Right renal cortex interstitium (tissue), 3 donors: Measurements from ENCODE around the gene PLCG2. TPM values are rescaled to one million over a fixed set of nuclear protein-coding genes. Genes with fewer than 3 reads are reported as not detected.
"Not testable (repeated sequence)": the region's sequence is repeated elsewhere in the genome, so short reads cannot be mapped to it uniquely, and the experiment has no call there.

Source experiments
- DNase-seq, 3 donors: peaks; one replicate each; pipeline ENCODE4 v3.0.0-alpha.2; 2013; ENCODE audit warnings: low read depth in 3 of 3, low spot score in 2 of 3
- polyA plus RNA-seq, 3 donors: library from polyadenylated mRNA; unstranded; fragments of 120-200 nt; gene quantifications; one replicate each; pipeline ENCODE4 v1.2.1, GENCODE V29; 2013; ENCODE audit not compliant: insufficient read length in 3 of 3

Gene PLCG2
- polyA plus RNA-seq, 3 donors, result 37.6 to 50.2 (median 40.7) TPM

- no peak for DNase-seq
Measured at GRCh38 chr16:81752876-81753227, 26.2 kb upstream of the PLCG2 start.

GRCh38 chr16:81754858-81755257 lies 24.2 kb upstream of the PLCG2 start:
- DNase-seq, result no peak

- no peak for DNase-seq
Measured at GRCh38 chr16:81755915-81756614, 23.0 kb upstream of the PLCG2 start.

GRCh38 chr16:81756615-81757356 lies 22.3 kb upstream of the PLCG2 start:
- DNase-seq, result no peak

GRCh38 chr16:81758376-81758775 lies 20.7 kb upstream of the PLCG2 start:
- no peak for DNase-seq

GRCh38 chr16:81762322-81762721 lies 16.8 kb upstream of the PLCG2 start:
- DNase-seq, result not testable (repeated sequence)

GRCh38 chr16:81765111-81765919 lies 13.8 kb upstream of the PLCG2 start:
- DNase-seq, result no peak

GRCh38 chr16:81765969-81766368 lies 13.1 kb upstream of the PLCG2 start:
- no peak for DNase-seq

- no peak for DNase-seq
Measured at GRCh38 chr16:81767987-81768592, 11.0 kb upstream of the PLCG2 start.

- DNase-seq, result no peak
Measured at GRCh38 chr16:81770008-81770407, 9.1 kb upstream of the PLCG2 start.

GRCh38 chr16:81774348-81774747 lies 4.7 kb upstream of the PLCG2 start:
- no peak for DNase-seq

- DNase-seq, result no peak
Measured at GRCh38 chr16:81775570-81775969, 3.5 kb upstream of the PLCG2 start.

- DNase-seq, result no peak
Measured at GRCh38 chr16:81778231-81778630, 860 bp upstream of the PLCG2 start.

- DNase-seq, result no peak
Measured at GRCh38 chr16:81779536-81780320, 637 bp downstream of the PLCG2 start.

- no peak for DNase-seq
Measured at GRCh38 chr16:81780350-81780749, 1.3 kb downstream of the PLCG2 start.

- no peak for DNase-seq
Measured at GRCh38 chr16:81782236-81782635, 3.1 kb downstream of the PLCG2 start.

GRCh38 chr16:81784072-81784795 lies 5.1 kb downstream of the PLCG2 start:
- no peak for DNase-seq

GRCh38 chr16:81785138-81785924 lies 6.2 kb downstream of the PLCG2 start:
- no peak for DNase-seq

- DNase-seq, result no peak
Measured at GRCh38 chr16:81786321-81786720, 7.2 kb downstream of the PLCG2 start.
